Activated naive CD8-positive, alpha-beta T cell treated with anti-CD3 and anti-CD28 coated beads, Interleukin-2, amount 10 ng/mL, durations not matched to agents 7 days and 5 days (primary cell): Measurements from ENCODE around the gene TM9SF4. TPM values are rescaled to one million over a fixed set of nuclear protein-coding genes. Genes with fewer than 3 reads are reported as not detected.
A peak's percentile ranks its signal among the peaks of the same experiment; 100 is the strongest.
"Not testable (repeated sequence)": the region's sequence is repeated elsewhere in the genome, so short reads cannot be mapped to it uniquely, and the experiment has no call there.

Source experiments
- ATAC-seq: fragments of 150-1000 bp; cut with Tn5 transposase; one replicate; pipeline ENCODE4 v1.10.0; 2021; ENCODE audit warnings: low read depth, moderate library complexity
- POLR2A ChIA-PET: fragments of 350-600 bp; sonication (Branson Sonifier 250); formaldehyde crosslinking; loops from one replicate; lab custom pipeline; 2021; ENCODE audit warnings: antibody characterized with exemption; lab: Charles Lee
- DNase-seq: peaks from one replicate; pipeline ENCODE4 v3.0.0; 2021
- H3K27ac Mint-ChIP-seq: one replicate; pipeline ENCODE4 v1.8.0; 2022; ENCODE audit warnings: mild to moderate bottlenecking, mixed read lengths
- H3K27me3 Mint-ChIP-seq: one replicate; pipeline ENCODE4 v1.8.0; 2022; ENCODE audit warnings: mild to moderate bottlenecking, moderate library complexity, mixed read lengths
- H3K36me3 Mint-ChIP-seq: one replicate; pipeline ENCODE4 v1.8.0; 2021; ENCODE audit warnings: mild to moderate bottlenecking, mixed read lengths
- H3K4me1 Mint-ChIP-seq: one replicate; pipeline ENCODE4 v1.8.0; 2021; ENCODE audit warnings: mixed read lengths
- H3K4me3 Mint-ChIP-seq: one replicate; pipeline ENCODE4 v1.8.0; 2022; ENCODE audit warnings: mild to moderate bottlenecking, moderate library complexity, mixed read lengths
- H3K9me3 Mint-ChIP-seq: one replicate; pipeline ENCODE4 v1.8.0; 2021; ENCODE audit warnings: mixed read lengths
- total RNA-seq, 2 experiments: library from RNA; stranded (reverse); gene quantifications; one replicate each; pipeline ENCODE4 v1.2.3, GENCODE V29; 2021

TM9SF4 gene
- total RNA-seq, 2 experiments from 2014 or later: 36.9 to 39.7 TPM

GRCh38 chr20:32184961-32185603 is 75.6 kb downstream of the TM9SF4 start:
- H3K27ac Mint-ChIP-seq: no peak overlapping the region
- no peaks in the 10 kb centered on the region for H3K9me3 Mint-ChIP-seq
- ATAC-seq (no peak), DNase-seq (no peak)
- no peak overlapping the region for H3K4me3 Mint-ChIP-seq
- no peaks in the 10 kb centered on the region for H3K36me3 Mint-ChIP-seq
- peaks cover 6% of the 10 kb centered on the region for H3K4me1 Mint-ChIP-seq
- POLR2A ChIA-PET: no interaction called here
- H3K27me3 Mint-ChIP-seq: no peaks in the 10 kb centered on the region

GRCh38 chr20:32186506-32186905 is 77.0 kb downstream of the TM9SF4 start:
- H3K4me3 Mint-ChIP-seq: no peak overlapping the region

GRCh38 chr20:32188376-32189122 is 79.0 kb downstream of the TM9SF4 start:
- peaks cover 15% of the 10 kb centered on the region for H3K4me1 Mint-ChIP-seq
- H3K27me3 Mint-ChIP-seq: no peaks in the 10 kb centered on the region
- POLR2A ChIA-PET: no interaction called here
- peak overlapping the region; percentile 50 for H3K27ac Mint-ChIP-seq
- DNase-seq: no peak
- no peaks in the 10 kb centered on the region for H3K9me3 Mint-ChIP-seq
- peak overlapping the region; percentile 73 for H3K4me3 Mint-ChIP-seq
- H3K36me3 Mint-ChIP-seq: peaks cover 2% of the 10 kb centered on the region
- no peak for ATAC-seq

More at GRCh38 chr20:32186506-32186905, 77.0 kb downstream of the TM9SF4 start:
- H3K9me3 Mint-ChIP-seq: no peaks in the 10 kb centered on the region
- no peaks in the 10 kb centered on the region for H3K36me3 Mint-ChIP-seq
- H3K27ac Mint-ChIP-seq: no peak overlapping the region
- POLR2A ChIA-PET: interaction anchor here (0.7 kb wide), 1 partner anchor 61 kb away, joined by 4 read pairs; no protein-coding TSS in a partner anchor
- DNase-seq (no peak), ATAC-seq (no peak)
- H3K4me1 Mint-ChIP-seq: peaks cover 11% of the 10 kb centered on the region
- no peaks in the 10 kb centered on the region for H3K27me3 Mint-ChIP-seq

GRCh38 chr20:32189123-32189410 is 79.6 kb downstream of the TM9SF4 start:
- no peak for DNase-seq
- peaks cover 19% of the 10 kb centered on the region for H3K4me1 Mint-ChIP-seq
- POLR2A ChIA-PET: interaction anchor here (0.5 kb wide), 1 partner anchor 346 kb away, joined by 3 read pairs; no protein-coding TSS in a partner anchor
- H3K36me3 Mint-ChIP-seq: peaks cover 2% of the 10 kb centered on the region
- no peak overlapping the region for H3K27ac Mint-ChIP-seq
- no peaks in the 10 kb centered on the region for H3K27me3 Mint-ChIP-seq
- ATAC-seq: no peak
- H3K4me3 Mint-ChIP-seq: peak overlapping the region; percentile 82
- H3K9me3 Mint-ChIP-seq: no peaks in the 10 kb centered on the region

GRCh38 chr20:32189691-32190615 is 80.4 kb downstream of the TM9SF4 start:
- peak overlapping the region; percentile 82 for H3K4me3 Mint-ChIP-seq
- ATAC-seq: peak; percentile 63
- H3K4me1 Mint-ChIP-seq: peaks cover 21% of the 10 kb centered on the region
- H3K27me3 Mint-ChIP-seq: no peaks in the 10 kb centered on the region
- H3K9me3 Mint-ChIP-seq: no peaks in the 10 kb centered on the region
- peak; percentile 62 for DNase-seq
- H3K27ac Mint-ChIP-seq: peak overlapping the region; percentile 76
- peaks cover 2% of the 10 kb centered on the region for H3K36me3 Mint-ChIP-seq
- POLR2A ChIA-PET: interaction anchor here (0.5 to 1.0 kb wide), 2 partner anchors 87 to 345 kb away, joined by 3 read pairs; partner anchors contain the start of gene KIF3B

- ATAC-seq (no peak), DNase-seq (no peak)
- H3K4me1 Mint-ChIP-seq: peaks cover 21% of the 10 kb centered on the region
- H3K9me3 Mint-ChIP-seq: no peaks in the 10 kb centered on the region
- H3K27me3 Mint-ChIP-seq: no peaks in the 10 kb centered on the region
- peak overlapping the region; percentile 70 for H3K4me3 Mint-ChIP-seq
- H3K27ac Mint-ChIP-seq: peak overlapping the region; percentile 76
- peaks cover 2% of the 10 kb centered on the region for H3K36me3 Mint-ChIP-seq
- POLR2A ChIA-PET: interaction anchor here (1.0 to 1.1 kb wide), 2 partner anchors 16 to 86 kb away, joined by 3 read pairs; partner anchors contain the start of gene KIF3B
Measured at GRCh38 chr20:32190616-32191415, 81.3 kb downstream of the TM9SF4 start.

GRCh38 chr20:32191422-32191821 is 81.9 kb downstream of the TM9SF4 start:
- Mint-ChIP-seq H3K36me3 (peaks cover 2% of the 10 kb centered on the region), H3K4me3 (no peak overlapping the region), H3K4me1 (peaks cover 21% of the 10 kb centered on the region), H3K9me3 (no peaks in the 10 kb centered on the region), H3K27ac (peak overlapping the region; percentile 31), H3K27me3 (no peaks in the 10 kb centered on the region)
- DNase-seq (no peak), ATAC-seq (no peak)
- POLR2A ChIA-PET: interaction anchor here (1.1 kb wide), 1 partner anchor 15 kb away, joined by 3 read pairs; no protein-coding TSS in a partner anchor

GRCh38 chr20:32191873-32192272 is 82.4 kb downstream of the TM9SF4 start:
- ATAC-seq: no peak
- POLR2A ChIA-PET: interaction anchor here (1.1 kb wide), 1 partner anchor 15 kb away, joined by 3 read pairs; no protein-coding TSS in a partner anchor
- Mint-ChIP-seq H3K27ac (no peak overlapping the region), H3K4me1 (peaks cover 21% of the 10 kb centered on the region), H3K4me3 (no peak overlapping the region), H3K27me3 (no peaks in the 10 kb centered on the region), H3K9me3 (no peaks in the 10 kb centered on the region), H3K36me3 (peaks cover 2% of the 10 kb centered on the region)
- no peak for DNase-seq

GRCh38 chr20:32192698-32193097 is 83.2 kb downstream of the TM9SF4 start:
- Mint-ChIP-seq H3K27ac (peak overlapping the region; percentile 32), H3K36me3 (peaks cover 6% of the 10 kb centered on the region), H3K4me1 (peaks cover 21% of the 10 kb centered on the region), H3K4me3 (no peak overlapping the region), H3K27me3 (no peaks in the 10 kb centered on the region), H3K9me3 (no peaks in the 10 kb centered on the region)
- no peak for DNase-seq
- no peak for ATAC-seq
- POLR2A ChIA-PET: no interaction called here

- H3K4me1 Mint-ChIP-seq: peaks cover 23% of the 10 kb centered on the region
- ATAC-seq, DNase-seq, POLR2A ChIA-PET, H3K27me3 Mint-ChIP-seq, H3K9me3 Mint-ChIP-seq, H3K27ac Mint-ChIP-seq, H3K36me3 Mint-ChIP-seq, H3K4me3 Mint-ChIP-seq: not testable (repeated sequence)
Measured at GRCh38 chr20:32193336-32193735, 83.8 kb downstream of the TM9SF4 start.

GRCh38 chr20:32193996-32194395 is 84.5 kb downstream of the TM9SF4 start:
- peaks cover 21% of the 10 kb centered on the region for H3K4me1 Mint-ChIP-seq
- no peak overlapping the region for H3K27ac Mint-ChIP-seq

GRCh38 chr20:32195581-32195980 is 86.1 kb downstream of the TM9SF4 start:
- Mint-ChIP-seq H3K4me1 (peaks cover 24% of the 10 kb centered on the region), H3K27me3 (no peaks in the 10 kb centered on the region), H3K9me3 (no peaks in the 10 kb centered on the region), H3K36me3 (peaks cover 14% of the 10 kb centered on the region), H3K27ac (no peak overlapping the region), H3K4me3 (no peak overlapping the region)
- ATAC-seq (no peak), DNase-seq (no peak)
- POLR2A ChIA-PET: interaction anchor here (0.7 kb wide), 1 partner anchor 9 kb away, joined by 3 read pairs; no protein-coding TSS in a partner anchor

More at GRCh38 chr20:32193996-32194395, 84.5 kb downstream of the TM9SF4 start:
- ATAC-seq: no peak
- POLR2A ChIA-PET: no interaction called here
- Mint-ChIP-seq H3K27me3 (no peaks in the 10 kb centered on the region), H3K4me3 (no peak overlapping the region), H3K9me3 (no peaks in the 10 kb centered on the region), H3K36me3 (peaks cover 8% of the 10 kb centered on the region)
- DNase-seq: no peak
